ENCODE results near the gene MBNL1.
"Not testable (repeated sequence)": the region's sequence is repeated elsewhere in the genome, so short reads cannot be mapped to it uniquely, and the experiment has no call there.

Gene MBNL1

DNA sequence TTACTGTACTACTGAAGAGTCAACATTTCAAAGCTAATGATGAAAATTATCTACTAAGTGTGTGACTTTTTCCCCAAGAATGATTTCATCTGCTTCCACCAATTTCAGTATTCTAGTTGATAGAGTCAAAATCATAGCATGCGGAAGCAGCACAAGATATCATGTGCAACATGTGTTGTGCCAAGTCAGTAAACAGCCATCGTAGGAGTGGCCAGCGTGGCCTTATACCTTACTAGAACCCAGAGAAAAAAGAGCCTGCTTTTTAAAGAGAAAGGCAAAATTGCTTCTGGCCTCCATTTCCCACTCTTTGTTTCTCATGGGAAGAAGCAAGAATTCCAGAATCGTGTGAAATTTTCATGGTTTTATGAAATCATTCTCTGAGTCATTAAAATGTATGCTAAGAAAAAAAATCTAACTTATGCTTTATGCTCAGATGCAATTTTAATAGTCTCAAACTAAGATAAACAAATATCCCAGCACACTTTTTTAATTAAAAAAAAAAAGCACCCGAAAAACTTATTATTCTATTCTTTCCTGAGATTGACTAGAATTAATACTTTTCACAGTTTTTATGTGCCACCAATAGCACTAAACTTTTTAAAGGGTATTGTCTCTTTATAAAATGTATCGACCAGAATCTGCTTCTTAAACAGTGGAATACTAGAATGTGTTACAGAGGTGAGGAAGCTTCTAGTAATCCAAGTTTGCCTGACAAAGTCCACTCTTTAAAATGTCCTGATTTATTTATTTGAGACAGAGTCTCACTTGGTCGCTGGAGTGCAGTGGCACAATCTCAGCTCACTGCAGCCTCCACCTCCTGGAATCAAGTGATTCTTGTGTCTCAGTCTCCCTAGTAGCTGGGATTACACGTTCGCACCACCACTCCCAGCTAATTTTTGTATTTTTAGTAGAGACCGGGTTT lies 87.3 kb downstream of the MBNL1 start:
- DNase-seq = no peak

DNA sequence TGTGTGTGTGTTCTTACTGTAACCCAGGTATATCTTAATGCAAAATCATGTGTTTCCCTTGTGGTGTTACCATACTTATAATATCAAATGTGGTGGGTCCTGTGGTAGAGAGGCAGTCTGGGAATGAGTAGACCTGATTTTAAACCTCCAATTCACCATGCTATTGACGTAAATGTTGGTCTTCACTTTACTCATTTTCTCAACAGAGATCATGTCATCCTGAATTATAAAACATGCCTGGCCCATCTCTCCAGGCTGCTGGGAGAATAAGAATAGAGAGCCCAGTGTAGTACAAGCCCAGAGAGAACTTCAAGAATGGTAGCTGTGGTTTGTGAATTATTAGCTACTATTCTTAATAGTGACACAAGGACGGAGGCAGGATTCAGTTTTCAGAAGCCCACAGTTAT lies 88.1 kb downstream of the MBNL1 start:
- no peak for DNase-seq

DNA sequence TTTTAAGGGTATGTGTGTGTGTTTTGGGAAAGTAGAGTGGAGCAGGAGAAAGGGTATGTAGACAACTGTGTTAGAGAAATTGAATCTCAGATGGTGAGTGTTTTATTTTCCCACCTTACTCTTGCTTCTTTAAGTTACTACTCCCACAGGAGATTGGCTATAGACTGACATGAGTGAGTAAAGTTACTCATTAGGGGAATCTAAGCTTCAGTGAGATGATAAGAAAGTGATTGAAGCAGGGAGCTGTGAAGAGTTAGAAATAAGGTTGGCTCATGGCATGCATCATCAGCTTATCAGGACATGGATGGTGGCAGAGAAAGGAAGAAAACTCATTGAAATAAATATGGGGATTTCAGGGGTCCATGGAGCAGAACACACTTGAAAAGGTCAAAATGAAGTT lies 88.9 kb downstream of the MBNL1 start:
- no peak for DNase-seq

DNA sequence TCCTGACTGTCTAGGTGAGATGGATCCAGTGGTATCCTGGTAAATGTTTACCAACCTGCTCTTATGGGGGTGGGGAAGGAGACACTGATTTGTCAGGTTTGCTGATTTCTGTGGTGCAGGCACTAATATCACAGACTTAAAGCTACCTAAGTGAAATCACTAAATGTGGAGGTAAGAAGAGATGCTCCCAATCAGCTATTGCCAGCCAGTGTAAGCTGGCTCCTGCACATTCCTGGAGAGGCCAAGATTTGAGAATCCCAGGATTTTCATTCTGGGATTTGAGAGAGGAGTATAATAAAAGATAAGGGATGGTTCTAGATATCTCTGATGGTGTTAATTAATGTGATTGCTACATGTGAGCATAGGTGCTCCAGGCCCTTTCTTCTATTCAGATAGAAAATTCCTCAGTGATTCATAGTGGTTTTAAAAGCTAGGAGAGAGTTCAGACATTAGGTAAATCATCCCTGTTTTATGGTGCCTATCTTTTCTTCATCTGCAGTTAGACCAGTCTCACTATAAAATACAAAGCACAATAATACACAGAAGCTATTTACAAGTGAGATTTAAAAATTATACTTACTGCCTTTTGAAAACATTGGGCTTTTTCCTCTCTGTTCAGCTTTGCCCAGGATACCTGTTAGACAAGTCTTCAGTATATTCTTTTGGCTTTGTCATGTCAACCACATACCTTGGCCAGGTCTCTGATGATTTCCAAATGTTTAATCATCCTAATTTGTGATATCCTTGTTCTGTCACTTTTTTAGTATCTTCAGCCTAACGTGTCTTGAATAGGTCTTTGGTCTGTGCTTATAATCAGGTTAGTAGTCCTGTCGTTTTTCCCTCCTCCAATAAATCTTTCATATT lies 90.9 kb downstream of the MBNL1 start:
- DNase-seq = no peak

DNA sequence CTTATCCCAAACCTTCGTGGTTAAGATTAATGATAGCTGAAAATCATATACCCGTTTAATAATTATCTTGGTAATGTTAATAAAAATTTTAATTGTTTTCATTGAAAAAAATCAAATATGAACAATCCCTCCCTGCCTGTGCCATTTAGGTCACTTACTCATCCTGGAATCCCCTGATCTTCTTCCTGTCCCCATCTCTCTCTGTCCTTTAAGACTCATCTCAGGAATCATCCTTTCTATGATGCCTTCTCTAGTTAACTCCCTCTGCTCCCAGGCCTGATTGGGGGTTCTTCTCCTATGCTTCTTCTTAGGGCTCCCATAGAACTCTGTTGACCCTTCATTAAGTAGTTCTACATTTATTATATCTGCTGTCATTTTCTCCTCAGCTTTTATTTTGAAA lies 91.6 kb downstream of the MBNL1 start:
- no peak for DNase-seq

DNA sequence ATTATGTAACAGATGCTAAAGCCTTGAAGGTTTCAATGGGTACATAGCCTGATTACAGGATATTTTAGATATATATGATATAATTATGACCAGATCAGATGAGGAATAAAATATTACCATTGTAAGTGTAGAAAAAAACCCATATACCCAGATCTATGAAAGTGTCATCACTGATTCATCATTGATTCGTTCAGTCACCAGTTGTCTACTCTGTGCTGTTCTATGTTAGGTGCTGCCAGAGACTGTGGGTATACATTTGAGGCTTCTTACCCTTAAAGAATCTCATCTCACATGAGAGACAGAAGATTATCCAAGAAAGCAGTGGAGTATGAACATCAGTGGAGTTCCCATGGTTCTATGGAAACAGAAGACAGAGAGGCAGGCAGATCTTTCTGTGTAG lies 92.2 kb downstream of the MBNL1 start:
- no peak for DNase-seq

DNA sequence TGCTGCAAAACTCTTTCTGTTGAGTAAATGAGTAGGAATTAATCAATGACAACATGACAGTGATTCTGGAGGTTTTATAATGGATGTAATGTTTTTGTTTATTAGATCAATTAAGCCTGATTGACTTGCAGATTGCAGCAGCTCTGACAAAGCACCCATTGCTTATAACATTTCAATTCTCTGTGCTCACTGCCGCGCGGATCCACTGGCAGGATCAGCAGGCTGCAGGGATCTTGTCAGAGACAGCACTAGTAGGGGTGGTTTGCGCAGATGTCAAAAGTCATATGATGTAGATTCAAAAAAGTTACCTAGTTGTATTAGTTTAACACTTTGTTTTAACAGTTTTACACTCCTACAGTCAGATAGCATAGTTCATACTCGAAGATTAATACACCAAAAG lies 93.4 kb downstream of the MBNL1 start:
- no peak for DNase-seq

DNA sequence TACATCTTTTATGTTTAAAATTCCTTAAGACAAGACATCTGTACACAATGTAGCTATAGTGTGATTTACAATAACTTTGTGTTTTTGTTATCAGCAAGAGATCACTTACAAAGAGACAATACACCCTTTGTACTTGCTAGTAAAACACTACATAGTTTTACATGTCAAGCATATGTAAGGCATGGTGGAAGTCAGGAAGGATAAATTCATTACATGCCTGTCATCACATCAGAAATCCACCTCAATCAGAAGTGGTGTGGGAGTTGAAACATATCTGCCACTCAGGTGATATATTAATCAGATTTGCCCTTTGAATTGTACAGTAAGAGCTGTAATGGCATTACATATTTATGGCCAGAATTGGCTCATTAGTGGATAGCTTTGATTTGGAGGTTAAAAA lies 95.5 kb downstream of the MBNL1 start:
- DNase-seq = no peak

DNA sequence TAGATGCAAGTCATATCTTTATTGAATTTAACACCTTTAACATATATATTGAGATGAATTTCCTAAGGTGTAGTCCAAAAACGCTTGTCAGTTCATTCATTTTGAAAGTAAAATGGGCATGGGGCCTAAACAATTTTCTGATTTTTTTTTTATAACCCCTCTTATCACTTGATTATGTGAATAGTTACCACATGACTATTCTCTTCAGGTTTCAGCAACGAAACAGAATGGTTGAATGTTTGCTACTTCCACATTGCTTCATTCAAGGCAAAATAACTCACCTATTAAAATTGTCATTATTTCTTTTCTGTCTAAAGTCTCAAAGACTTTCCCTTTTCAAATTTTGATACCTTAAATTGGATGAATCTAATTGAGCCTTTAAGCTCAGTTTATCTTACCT lies 96.4 kb downstream of the MBNL1 start:
- DNase-seq = no peak

DNA sequence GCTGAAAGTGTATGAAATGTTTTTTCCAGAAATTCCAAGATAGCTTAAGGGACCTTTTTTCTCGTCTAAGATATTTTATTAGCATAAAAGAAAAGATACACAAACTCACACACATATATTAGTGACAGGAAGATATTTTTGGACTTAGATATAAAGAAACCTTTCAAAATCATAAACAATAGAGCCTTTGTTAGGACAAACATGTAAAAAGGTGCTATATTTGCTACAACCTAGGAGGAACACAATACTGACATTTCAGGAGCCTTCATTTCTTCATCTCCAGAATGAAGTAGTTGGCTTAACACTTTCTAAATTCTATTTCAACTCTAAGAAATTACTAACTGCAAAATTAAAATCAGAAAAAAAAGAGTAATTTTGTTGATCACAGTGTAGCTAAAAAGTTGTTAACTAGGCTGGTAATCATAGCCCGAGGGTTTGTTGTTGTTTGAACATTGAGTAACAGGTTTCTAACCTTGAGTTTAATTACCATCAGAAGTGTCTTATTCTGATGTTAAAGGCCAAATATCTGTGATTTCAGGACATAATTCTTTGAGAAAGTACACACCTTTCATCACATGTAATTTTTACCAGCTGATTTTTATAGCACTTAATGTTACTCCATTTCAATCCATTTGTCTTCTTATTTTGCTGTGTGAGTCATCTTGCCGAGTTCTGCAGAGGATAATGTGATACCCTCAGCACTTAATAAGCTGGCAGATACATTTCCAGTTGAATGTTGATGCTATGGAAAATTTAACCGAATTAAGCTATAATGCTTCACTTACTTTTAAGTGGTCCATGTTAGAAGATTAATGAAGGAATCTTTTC lies 97.3 kb downstream of the MBNL1 start:
- DNase-seq = no peak

DNA sequence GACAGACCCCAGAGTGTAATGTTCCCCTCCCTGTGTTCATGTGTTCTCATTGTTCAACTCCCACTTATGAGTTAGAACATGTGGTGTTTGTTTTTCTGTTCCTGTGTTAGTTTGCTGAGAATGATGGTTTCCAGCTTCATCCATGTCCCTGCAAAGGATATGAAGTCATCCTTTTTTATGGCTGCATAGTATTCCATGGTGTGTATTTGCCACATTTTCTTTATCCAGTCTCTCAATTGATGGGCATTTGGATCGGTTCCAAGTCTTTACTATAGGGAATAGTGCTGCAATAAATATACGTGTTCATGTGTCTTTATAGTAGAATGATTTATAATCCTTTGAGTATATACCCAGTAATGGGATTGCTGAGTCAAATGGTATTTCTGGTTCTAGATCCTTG lies 98.5 kb downstream of the MBNL1 start:
- not testable (repeated sequence) for DNase-seq

DNA sequence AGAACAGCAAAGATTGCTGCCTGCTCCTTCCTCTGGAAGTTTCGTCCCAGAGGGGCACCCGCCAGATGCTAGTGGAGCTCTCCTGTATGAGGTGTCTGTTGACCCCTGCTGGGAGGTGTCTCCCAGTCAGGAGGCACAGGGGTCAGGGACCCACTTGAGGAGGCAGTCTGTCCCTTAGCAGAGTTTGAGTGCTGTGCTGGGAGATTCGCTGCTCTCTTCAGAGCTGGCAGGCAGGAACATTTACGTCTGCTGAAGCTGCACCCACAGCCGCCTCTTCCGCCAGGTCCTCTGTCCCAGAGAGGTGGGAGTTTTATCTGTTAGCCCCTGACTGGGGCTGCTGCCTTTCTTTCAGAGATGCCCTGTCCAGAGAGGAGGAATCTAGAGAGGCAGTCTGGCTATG lies 103.9 kb downstream of the MBNL1 start:
- DNase-seq = not testable (repeated sequence)

DNA sequence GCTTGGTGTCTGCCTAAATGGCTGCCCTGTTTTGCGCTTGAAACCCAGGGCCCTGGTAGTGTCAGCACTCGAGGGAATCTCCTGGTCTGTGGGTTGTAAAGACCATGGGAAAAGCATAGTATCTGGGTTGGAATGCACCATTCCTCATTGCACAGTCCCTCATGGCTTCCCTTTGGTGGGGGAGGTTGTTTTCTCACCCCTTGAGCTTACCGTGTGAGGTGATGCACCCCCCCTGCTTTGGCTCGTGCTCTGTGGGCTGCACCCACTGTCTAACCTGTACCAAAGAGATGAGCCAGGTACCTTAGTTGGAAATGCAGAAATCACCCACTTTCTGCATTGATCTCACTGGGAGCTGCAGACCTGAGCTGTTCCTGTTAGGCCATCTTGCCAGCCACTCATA lies 104.7 kb downstream of the MBNL1 start:
- DNase-seq = no peak

DNA sequence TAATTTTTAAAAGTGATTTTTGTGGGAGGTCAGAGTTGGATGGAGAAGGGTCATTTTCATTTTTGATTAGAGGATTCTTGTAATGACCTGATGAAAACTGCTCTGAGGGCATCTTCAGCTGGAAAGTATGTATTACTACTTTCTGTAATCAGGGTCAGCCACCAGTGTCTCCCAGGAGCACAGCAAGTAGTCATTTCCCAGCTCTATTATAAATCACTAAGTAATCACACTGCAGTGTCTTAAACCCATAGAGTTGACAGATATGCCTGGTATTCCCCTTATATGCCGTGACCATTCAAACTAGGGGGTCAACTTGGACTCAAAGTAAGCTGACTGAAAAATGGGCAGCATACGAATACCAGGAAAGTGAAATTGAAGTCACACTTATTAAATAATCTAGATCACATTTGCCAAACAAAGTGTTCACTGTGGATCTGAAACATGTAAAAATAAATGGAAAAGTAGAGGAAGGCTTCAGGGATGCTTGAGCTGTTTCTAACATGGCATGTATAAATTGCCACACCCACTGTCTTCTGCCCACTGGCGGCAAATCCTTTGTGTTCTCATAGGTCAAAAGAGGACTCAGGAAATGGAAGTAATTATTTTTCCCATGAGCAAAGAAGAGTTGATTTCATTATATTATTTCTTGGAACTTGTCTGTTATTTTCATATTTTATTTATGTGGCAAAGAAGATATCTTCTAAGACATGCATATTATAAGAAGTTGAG lies 105.7 kb downstream of the MBNL1 start:
- DNase-seq = no peak

DNA sequence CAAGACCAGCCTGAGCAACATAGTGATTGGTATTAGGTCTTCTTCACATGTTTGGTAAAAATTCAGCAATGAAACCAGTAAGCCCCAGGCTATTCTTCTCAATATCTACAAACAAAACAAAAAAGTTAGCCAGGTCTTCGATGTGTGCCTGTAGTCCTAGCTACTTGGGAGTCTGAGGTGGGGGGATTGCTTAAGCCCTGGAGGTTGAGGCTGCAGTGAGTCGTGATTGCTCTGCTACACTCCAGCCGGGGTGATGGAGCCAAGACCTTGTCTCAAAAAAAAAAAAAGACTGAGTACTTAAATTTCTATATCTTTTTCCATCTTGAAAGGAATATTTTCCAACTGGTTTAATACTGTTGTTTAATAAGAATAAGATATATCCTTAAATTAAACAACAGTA lies 106.8 kb downstream of the MBNL1 start:
- DNase-seq = no peak

DNA sequence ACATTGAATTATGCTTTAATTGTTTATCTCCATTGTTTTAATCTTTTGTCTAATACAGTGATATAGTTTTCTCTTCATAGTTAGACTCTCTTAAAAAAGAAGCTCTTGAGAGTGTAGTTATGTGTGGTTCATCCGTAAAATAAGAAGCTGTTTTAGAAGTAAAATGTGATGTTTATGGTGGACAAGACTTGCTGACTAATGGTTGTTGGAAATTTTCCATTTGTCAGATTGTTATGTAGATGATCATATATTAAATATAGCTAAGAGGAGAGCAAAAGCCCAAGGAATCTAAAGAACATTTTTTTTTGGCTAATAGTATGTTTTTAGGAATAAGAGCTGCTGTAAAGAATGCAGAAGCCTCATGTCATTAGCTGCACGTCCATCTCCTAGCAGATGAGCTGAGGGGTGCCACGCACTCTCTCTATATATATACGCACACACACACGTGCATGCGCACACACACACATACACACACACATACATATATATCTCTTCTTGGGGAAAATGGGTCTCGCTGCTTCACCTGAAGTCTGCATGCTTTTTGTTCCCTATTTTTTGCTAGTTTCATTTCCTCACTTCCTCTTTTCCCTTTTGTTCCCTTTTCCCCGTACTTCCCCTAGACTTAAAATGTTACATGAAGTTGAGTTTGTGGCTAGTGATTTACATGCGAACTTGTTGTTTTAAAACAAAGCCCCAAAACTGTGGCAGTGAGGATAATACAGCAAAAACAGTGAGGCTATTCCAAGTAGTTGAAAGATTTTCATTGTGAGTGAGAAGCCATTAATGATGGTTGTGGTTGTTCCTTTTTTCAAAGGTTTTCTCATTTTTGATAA lies 107.8 kb downstream of the MBNL1 start:
- peak; percentile 68 for DNase-seq

DNA sequence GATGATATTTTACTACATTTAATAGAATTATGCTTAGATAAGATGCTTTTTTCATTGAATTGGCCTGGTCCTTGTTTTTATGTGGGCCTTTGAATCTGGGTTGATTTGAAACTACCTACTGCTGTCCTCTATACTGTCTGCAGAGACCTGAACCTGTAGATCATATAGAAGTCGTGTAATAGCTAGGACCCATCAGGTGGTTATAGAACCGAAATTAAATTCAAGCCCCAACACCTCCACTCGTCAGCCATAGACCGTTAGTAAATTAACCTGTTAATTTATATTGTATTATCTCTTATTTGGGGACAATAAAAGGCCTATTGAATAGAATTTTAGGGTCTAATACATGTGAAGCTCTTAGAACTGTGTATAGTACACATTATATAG lies 108.4 kb downstream of the MBNL1 start:
- DNase-seq = no peak

DNA sequence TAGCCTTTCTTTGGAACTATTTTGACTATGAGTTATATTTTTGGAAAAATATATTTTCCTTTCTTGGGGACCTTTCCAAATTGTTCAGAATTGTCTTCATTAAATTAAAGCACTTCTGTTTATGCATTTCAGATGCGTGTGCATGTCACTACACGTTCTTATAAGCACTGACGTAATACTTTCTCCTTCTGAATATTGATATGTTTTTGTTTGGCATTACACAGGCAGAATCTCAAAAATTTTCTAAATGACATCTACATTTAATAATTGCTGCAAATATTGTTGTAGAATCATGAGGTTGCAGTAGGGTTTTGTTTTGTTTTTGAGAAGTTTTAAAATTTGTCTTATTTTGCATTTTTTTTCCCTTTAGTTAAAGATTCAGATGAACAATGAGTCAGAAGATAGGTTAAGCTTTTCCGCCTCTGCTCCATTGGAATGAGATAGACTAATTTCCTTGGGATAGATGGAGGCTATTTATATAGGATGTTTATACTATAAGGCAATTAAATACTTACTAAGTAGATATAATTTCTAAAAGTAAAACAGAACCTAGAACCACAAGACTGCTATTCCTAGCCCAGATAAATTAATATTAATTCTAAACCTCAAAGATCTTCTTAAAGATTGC lies 110.8 kb downstream of the MBNL1 start:
- no peak for DNase-seq

DNA sequence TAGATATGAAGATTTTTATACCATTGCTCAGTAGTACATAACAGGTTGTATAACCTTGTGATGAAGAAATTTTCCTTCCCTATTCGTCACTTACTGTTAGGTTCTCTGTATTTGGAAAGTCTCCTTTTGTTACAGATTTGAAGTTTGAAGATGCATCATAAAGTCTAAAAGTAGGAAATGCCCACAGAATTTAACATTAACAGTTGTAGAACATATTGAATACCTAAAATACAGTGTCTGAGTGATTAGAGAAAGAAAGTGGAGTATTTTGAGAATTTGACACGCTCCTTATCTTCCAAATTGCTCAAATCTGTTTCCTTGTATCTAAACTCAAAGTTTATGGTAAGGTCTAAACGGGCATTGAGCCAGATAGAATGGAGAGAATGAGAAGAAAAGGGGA lies 111.3 kb downstream of the MBNL1 start:
- no peak for DNase-seq

DNA sequence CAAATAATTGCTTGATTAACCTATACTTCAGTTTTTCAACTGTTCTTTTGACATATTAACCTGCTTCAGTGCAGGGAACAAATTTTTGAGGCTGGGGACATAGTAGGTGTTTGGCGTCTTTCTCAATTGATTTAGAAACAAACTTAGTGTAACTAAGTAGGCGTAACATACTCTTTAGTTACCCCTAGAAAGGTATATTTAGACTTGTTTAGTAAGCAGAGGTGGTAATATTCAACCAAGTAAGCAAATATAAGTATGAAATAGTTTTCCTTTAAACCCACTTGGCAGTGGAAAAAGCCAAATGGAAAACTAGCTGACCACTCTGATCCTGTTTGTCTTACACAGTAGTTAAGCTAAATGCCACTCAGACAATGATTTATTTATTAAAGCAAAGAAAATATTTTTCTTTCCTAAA lies 113.2 kb downstream of the MBNL1 start:
- no peak for DNase-seq
